Activated CD4-positive, alpha-beta T cell treated with anti-CD3 and anti-CD28 coated beads for 48 hours (primary cell): ENCODE measurements around the gene AEBP1.

ENCODE experiments used
- DNase-seq: peaks from one replicate; pipeline ENCODE4 v3.0.0-alpha.2; 2020

The AEBP1 gene

DNA sequence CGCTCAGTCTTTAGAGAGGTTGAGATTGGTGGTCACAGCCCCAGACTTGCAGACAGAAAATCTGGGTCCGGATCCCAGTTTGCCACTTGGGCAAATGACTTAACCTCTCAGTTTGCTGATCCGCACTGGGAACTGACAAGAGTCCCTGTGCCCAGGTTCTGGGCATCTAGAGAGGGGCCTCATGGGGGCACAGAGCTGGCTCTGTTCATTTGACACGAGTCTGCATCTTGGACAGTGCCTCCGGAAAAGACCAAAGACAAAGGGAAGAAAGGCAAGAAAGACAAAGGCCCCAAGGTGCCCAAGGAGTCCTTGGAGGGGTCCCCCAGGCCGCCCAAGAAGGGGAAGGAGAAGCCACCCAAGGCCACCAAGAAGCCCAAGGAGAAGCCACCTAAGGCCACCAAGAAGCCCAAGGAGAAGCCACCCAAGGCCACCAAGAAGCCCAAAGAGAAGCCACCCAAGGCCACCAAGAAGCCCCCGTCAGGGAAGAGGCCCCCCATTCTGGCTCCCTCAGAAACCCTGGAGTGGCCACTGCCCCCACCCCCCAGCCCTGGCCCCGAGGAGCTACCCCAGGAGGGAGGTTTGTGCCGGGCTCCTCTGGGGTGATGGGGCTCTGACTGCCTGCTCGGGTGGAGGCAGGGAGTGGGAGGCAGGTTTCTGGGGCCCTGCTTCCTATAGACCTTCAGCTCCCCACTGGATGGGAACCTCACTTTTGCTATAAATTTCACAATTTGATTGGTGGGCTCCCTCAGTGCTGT lies 2.3 kb downstream of the AEBP1 start:
- no peak for DNase-seq

DNA sequence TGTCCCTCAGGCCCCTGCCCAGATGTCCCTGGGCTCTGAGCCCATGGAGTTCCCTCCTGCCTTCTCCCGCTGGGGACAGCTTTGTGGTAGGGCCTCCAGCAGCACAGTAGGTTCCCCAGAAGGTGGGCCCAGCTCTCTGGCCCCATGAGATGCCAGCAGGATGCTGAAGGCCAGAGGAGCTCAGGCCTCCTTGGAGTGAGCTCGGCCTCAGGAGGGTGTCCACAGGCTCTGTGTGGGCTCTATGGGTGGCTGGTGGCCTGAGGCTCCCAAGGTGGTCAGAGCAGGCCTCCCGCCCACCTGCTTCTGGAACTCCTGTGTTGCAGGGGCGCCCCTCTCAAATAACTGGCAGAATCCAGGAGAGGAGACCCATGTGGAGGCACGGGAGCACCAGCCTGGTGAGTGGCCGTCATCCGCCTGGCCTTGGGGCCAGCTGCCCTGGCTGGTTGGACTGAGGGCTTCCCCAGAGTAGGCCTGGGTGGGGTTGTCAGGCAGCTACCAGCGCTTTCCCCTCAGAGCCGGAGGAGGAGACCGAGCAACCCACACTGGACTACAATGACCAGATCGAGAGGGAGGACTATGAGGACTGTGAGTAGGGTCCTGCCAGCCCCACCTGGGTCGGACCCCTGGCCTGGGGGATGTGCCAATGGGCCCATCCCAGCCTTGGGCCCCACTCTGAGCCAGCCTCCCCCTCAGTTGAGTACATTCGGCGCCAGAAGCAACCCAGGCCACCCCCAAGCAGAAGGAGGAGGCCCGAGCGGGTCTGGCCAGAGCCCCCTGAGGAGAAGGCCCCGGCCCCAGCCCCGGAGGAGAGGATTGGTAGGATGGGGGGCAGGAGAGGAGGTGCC lies 3.2 kb downstream of the AEBP1 start:
- no peak for DNase-seq

DNA sequence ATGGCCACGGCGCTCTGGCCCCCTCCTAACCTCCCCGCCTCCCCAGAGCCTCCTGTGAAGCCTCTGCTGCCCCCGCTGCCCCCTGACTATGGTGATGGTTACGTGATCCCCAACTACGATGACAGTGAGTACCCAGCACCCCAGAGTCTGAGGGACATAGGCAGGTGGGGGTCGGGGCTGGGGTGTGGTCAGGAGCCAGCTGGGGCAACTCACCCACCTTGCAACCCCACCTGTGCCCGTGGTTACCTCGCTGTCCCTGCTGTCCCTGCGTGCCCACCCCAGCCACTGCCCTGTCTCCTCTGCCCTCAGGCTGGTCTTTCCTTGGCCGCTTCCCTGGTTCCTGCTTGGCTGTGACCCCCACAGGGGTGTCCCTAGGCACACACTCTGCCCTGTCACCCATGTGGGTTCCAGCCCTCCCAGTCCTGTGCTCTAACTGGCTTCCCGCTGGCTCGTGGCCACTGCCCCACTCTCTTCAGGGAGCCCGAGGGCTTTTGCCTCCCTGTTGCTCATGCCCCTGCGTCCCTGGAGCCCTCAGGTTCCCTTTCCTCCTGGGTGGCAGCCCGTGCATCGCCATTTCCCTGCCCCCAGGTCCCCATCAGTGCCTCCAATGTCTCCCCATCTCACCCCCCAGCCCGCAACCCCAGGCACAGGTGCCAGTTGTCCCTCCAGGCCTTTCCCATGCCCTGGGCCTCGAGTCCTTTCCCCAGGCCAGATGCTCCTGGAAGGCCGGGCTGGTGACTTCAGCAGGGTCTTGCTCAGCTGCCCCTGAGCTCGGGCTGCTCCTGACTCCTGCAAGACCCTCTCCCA lies 4.0 kb downstream of the AEBP1 start:
- no peak for DNase-seq

DNA sequence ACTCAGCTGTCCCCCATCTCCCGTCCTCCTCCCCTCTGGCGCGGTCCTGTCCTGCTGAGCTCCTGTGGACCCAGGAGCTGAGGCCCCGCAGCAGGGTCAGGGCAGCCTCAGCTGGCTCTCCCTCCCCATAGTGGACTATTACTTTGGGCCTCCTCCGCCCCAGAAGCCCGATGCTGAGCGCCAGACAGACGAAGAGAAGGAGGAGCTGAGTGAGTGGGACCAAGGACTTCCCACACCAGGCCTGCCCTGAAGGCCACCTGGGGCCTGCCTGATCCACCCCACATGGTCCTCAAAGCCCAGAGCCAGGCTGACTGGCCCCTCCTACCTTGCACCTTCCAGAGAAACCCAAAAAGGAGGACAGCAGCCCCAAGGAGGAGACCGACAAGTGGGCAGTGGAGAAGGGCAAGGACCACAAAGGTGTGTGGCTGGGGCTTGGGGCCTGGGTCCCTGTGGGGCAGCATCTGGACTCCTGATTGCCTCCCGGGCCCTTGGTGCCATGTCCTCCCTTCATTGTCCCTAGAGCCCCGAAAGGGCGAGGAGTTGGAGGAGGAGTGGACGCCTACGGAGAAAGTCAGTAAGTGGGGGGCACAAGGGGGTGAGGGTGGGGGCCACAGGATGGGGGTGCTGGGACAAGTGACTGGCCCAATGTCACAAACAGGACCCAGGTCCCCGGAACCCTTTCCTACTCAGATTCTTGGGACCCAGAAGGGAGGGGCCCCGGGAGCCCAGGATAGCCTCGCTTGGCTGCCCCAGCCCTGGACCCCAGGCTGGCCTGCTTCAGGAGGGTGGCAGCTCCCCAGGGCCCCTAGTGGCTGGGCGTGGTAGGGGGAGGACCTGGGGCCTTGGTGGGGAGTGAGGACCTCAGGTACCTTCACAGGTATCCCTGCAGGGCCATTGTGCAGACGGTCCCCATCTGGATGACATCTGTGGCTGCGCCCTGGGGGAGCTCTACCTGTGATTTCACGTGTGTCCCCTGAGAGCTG lies 4.9 kb downstream of the AEBP1 start:
- DNase-seq = peak; percentile 33

DNA sequence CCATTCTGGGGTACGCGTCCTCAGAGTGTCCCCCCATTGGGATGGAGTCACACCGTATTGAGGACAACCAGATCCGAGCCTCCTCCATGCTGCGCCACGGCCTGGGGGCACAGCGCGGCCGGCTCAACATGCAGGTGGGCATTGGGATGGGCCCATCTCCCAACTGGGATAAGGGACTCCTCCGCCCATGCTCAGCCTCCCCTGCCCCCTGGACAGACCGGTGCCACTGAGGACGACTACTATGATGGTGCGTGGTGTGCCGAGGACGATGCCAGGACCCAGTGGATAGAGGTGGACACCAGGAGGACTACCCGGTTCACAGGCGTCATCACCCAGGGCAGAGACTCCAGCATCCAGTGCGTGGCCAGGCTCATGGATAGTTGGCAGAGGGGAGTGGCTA lies 5.8 kb downstream of the AEBP1 start:
- no peak for DNase-seq

DNA sequence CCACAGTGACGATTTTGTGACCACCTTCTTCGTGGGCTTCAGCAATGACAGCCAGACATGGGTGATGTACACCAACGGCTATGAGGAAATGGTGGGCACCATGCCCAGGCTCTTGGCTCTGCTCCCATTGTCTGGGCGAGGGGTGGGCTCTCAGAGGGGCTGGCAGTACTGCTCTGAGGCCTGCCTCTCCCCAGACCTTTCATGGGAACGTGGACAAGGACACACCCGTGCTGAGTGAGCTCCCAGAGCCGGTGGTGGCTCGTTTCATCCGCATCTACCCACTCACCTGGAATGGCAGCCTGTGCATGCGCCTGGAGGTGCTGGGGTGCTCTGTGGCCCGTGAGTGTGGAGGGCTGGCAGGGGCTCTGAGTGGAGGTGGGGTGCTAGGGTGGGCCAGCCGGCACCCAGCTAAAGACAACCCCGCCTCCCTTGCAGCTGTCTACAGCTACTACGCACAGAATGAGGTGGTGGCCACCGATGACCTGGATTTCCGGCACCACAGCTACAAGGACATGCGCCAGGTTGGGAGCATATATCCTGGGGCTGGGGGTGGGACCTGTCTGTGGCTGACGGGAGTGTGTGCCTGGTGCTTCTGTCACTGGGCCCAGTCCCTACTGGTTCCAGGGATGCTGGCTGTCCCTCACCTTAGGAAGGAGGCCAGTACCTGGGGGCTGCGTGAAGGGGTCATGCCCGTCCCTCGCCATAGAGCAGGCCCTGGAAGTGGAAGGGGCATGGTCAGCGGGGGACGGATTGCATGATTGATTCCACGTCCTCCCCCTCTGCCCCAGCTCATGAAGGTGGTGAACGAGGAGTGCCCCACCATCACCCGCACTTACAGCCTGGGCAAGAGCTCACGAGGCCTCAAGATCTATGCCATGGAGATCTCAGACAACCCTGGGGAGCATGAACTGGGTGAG lies 6.8 kb downstream of the AEBP1 start:
- DNase-seq = no peak

DNA sequence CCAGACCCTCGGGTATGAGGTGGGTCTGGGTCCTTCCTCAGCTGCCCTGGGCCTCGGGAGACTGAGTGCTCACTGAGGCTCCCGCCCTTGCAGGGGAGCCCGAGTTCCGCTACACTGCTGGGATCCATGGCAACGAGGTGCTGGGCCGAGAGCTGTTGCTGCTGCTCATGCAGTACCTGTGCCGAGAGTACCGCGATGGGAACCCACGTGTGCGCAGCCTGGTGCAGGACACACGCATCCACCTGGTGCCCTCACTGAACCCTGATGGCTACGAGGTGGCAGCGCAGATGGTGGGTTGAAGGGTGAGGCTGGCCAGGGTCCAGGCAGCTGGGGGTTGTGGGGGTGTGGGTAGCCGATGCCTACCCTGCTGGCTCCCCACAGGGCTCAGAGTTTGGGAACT lies 7.6 kb downstream of the AEBP1 start:
- DNase-seq = no peak

DNA sequence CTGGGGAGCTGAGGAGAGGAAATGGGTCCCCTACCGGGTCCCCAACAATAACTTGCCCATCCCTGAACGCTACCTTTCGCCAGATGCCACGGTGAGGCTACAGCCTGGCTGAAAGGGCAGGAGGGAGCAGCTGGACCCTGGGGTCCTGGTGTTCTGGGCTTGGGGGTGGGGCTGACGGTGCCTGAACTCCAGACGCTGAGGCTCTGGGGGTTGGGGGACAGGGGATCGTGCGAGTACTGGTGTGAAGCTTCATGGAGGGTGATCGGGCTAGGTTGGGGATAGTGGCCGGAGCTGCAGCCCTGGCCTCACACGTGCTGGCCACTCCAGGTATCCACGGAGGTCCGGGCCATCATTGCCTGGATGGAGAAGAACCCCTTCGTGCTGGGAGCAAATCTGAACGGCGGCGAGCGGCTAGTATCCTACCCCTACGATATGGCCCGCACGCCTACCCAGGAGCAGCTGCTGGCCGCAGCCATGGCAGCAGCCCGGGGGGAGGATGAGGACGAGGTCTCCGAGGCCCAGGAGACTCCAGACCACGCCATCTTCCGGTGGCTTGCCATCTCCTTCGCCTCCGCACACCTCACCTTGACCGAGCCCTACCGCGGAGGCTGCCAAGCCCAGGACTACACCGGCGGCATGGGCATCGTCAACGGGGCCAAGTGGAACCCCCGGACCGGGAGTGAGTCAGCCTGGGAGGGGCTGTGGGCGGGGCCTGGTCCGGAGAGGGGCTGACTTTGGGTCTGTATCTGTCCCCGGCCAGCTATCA lies 8.3 kb downstream of the AEBP1 start:
- DNase-seq = no peak

DNA sequence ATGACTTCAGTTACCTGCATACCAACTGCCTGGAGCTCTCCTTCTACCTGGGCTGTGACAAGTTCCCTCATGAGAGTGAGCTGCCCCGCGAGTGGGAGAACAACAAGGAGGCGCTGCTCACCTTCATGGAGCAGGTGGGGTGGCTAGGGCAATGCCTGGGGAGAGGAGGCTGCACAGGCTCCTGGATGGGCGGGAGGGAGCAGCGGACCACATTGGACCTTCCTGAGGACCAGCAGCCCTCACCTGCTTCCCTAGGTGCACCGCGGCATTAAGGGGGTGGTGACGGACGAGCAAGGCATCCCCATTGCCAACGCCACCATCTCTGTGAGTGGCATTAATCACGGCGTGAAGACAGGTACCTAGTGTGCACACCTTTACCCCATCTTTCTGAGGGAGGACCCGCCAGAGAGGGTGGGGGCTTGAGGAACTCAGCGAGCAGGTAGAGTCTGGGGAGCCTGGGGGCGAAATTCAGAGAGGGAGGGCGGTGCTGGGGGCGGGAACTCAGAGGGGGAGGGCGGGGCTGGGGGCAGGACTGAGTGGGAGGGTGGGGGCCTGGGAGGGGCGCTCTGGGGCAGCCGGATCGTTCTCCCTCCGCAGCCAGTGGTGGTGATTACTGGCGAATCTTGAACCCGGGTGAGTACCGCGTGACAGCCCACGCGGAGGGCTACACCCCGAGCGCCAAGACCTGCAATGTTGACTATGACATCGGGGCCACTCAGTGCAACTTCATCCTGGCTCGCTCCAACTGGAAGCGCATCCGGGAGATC lies 9.0 kb downstream of the AEBP1 start:
- DNase-seq = no peak

DNA sequence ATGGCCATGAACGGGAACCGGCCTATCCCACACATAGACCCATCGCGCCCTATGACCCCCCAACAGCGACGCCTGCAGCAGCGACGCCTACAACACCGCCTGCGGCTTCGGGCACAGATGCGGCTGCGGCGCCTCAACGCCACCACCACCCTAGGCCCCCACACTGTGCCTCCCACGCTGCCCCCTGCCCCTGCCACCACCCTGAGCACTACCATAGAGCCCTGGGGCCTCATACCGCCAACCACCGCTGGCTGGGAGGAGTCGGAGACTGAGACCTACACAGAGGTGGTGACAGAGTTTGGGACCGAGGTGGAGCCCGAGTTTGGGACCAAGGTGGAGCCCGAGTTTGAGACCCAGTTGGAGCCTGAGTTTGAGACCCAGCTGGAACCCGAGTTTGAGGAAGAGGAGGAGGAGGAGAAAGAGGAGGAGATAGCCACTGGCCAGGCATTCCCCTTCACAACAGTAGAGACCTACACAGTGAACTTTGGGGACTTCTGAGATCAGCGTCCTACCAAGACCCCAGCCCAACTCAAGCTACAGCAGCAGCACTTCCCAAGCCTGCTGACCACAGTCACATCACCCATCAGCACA lies 9.7 kb downstream of the AEBP1 start:
- no peak for DNase-seq

DNA sequence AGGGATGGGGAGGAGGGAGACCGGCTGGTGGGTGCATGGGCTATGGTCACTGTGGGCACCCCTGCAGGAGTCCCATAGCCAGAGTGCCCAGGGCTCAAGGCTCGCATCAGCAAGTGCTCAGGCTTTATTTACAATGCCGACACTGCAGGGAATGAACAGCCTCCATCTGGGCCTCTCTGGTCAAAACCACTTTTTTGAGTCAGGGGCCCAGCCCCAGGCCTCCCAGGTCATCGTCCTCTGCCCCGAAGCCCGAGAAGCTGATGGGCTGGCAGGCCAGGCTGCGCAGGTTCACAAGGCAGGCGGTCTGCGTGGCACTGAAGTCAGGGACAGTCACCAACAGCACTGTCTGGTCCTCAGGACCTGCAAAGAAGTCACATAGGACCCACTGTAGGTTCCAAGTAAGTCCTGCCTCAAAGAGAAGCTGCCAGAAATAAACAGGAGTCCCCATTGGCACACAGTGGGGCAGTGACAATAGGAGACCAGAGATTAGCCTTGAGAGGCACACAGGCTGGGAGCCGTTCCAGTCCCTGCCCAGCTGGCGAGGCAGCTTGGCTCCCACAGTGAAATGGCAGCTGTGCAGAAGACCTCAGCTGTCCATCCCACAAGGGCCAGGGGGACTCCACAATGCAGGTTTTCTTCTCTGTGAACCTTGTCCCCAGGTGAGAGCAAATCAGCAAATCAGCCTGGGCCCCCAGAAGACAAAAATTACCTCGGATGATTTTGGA lies 10.6 kb downstream of the AEBP1 start:
- DNase-seq = no peak

DNA sequence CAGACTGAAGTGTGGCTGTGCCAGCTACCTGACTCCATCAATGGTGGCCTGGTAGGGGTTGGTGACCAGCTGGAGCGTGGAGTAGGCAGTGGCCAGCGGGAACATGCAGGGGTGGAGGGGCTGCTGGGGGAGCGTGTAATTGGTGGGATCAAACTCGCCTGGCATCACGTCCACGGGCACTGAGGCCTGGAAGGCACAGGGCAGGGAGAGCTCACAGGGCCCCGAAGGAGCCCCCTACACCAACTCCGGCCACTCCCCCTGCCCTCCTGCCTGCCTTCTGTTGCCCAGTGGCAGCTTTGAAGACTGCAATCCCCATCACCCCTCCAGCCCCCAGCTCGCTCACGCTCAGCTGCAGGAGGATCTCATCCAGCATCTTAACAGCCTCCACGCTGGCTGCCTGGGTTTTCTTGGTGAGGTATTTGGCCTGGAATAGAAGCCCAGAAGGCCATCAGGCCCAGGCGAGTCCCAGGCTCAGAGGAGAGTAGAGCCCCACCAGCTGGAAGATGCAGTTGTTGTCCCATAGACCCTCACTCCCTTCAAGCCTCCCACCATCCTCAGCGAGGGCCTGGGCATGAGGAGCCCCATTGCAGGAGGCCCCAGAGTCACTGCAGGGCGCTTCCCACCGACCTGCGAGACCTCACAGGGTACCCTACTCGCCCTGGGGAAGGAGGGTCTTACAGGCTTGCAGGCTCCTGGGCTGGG lies 12.1 kb downstream of the AEBP1 start:
- DNase-seq = no peak

DNA sequence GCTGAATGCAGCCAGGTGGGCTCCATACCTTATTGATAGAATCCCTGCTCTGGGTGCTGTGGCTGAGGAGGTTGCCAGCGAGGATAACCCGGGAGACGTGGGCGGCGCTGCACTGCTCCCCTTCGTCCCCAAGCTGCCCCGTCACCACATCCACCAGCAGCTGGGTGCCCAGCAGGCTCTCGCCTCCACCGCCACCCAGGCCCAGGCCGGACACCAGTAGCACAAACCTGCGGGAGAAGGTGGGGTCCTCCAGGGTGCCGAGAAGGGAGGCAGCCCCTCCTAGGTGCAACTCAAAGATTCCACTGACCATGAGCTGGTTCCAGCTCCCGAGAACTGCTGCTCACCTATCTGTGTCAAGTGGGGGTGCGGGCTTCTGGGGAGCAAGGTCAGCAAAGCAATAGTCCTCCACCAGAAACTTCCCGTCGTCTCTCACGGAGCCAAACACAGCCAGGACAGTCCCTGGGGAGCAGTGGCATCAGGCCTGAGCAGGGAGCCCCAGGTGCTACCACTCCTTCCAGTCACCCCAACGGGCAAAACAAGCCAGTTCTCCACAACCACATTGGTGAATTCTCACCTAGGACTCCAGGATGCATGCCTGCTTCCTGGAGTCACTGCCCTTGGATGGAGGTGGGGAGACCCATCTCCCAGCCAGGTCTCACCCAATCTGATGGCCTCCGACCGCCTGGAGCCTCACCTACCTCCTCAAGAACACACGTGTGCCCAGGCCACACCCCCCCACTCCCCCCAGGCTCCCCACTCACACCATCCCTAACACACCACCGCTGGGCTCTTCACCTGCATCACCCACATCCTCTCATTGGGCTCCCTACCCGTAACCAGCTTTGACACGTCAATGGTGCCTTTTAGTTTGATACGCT lies 12.9 kb downstream of the AEBP1 start:
- DNase-seq = no peak

DNA sequence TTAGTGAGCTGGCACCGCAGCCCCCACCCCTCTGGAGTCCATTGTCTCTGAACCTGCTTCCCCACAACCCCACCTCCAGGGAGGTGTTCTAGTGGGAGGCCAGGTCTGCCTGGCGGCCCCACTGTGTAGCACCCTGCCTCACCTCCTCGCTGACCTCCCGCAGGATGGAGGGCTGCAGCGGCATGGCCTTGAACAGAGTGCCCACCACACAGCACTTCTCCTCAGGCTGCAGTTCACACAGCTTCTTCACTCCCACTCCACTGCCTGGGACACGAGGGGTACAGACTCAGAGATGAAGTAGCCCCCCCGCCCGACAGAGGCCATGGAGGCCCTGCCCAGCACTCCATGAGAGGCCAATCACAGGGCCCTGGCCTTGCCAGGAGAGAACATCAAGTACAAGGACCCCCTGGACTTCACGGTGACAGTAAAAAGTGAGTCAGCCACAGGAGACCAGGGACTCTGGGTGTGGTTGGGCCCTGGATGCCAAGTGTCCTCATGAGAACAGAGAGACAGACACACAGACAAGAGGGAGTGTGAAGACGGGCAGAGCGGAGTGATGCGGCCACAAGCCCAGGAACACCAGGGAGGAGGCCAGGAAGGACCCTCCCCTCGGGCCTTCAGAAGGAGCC lies 13.8 kb downstream of the AEBP1 start:
- DNase-seq = no peak

DNA sequence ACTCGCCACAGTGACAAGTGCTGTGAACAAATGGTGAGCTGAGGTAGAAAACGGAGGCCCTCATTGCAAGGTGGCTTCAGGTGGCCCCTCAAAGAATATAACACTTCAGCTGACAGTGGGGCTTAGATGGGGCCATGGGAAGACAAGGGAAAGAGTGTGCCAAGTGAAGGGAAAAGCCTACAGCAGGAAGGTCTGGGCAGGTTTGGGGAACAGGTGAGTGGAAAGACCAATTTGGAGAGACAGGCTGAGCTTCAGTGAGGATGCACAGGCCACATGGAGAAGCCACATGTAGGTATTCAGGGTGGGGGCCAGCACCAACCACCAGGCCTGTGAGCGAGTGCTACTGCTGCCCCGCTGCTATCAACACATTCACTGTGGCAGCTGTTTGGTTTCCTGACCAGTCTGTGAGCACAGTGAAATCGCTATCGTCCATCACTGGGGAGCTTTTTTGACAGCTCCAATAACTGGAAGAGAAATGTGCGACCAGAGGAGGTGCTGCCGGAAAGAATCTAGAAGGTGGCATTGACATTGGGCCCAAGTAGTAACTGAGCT lies 15.8 kb downstream of the AEBP1 start:
- DNase-seq = no peak

DNA sequence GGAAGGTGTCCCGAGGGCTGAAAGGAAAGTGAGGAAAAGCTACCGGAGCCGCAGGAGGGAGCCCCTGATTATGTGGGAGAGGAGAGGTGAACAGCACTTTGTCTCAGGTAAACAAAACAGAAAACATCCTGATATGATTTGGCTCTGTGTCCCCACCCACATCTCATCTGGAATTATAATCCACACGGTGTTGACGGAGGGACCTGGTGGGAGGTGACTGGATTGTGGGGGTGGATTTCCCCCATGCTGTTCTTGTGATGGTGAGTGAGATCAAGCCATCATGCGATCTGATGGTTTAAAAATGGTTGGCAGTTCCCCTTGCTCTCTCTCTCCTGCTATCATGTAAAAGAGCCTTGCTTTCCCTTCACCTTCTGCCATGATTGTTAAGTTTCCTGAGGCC lies 16.2 kb downstream of the AEBP1 start:
- no peak for DNase-seq
